HCT116 (cell line): ENCODE data around the gene MICA. TPM values are rescaled to one million over a fixed set of nuclear protein-coding genes. Genes with fewer than 3 reads are reported as not detected.

ENCODE experiments used
- ATAC-seq: fragments of 200-7000 bp; cut with Tn5 transposase; 2 replicates; pipeline ENCODE4 v1.9.1; 2020; ENCODE audit warnings: mild to moderate bottlenecking, moderate library complexity
- BruUV-seq: library from RNA; stranded (reverse); fragments of 400-500 nt; replicated peaks from 2 replicates; lab custom pipeline; 2021; lab: Mats Ljungman, UMichigan
- CTCF ChIA-PET: fragments of 300-600 bp; sonication (Branson Sonifier 250); formaldehyde crosslinking; loops from one replicate; lab custom pipeline; 2021; ENCODE audit warnings: antibody characterized with exemption; lab: Charles Lee
- POLR2A ChIA-PET: fragments of 300-600, 350-600 bp; sonication (Branson Sonifier 250); formaldehyde crosslinking; loops from one replicate; lab custom pipeline; 2021; ENCODE audit warnings: antibody characterized with exemption; lab: Charles Lee
- RAD21 ChIA-PET, 2 experiments: fragments of 300-600 bp; sonication (Branson Sonifier 250); formaldehyde crosslinking; loops; one replicate each; lab custom pipeline; 2023; ENCODE audit warnings: low total read pairs in 2 of 2; ENCODE audit not compliant: uncharacterized antibody in 2 of 2, unreplicated experiment in 2 of 2, low non-redundant PET in 1 of 2; lab: Charles Lee
- DNase-seq: peaks from one replicate; pipeline ENCODE4 v3.0.0-alpha.2; 2010; ENCODE audit warnings: low read depth, low spot score
- H2AFZ ChIP-seq: fragments of 200-600 bp; shearing (Covaris generic), sonication (generic); 2 replicates; pipeline ENCODE4 v1.6.1; 2017; ENCODE audit warnings: low read depth, mixed run types, mixed read lengths, antibody characterized with exemption, low read length; ENCODE audit not compliant: poor library complexity, severe bottlenecking
- H3K27ac ChIP-seq: 2 replicates; pipeline ENCODE4 v1.5.1; 2012; ENCODE audit warnings: low read depth, low read length
- H3K27me3 ChIP-seq: fragments of 200-600 bp; sonication (generic); 2 replicates; pipeline ENCODE4 v1.6.1; 2016; ENCODE audit warnings: mixed run types, low read length, mixed read lengths; ENCODE audit not compliant: insufficient read depth
- H3K36me3 ChIP-seq, 2 experiments: fragments of 200-500 bp in 1 of 2; fragments of 200-600 bp in 1 of 2; sonication (Bioruptor generic) in 1 of 2; sonication (generic) in 1 of 2; 2 replicates each; pipeline versions ENCODE4 v1.5.1 to v1.6.1; 2014 to 2016; ENCODE audit warnings: low read length in 2 of 2, inconsistent platforms in 1 of 2, mixed read lengths in 1 of 2, mixed run types in 1 of 2; ENCODE audit not compliant: insufficient read depth in 2 of 2, control insufficient read depth in 1 of 2
- H3K4me1 ChIP-seq, 2 experiments: fragments of 200-600 bp in 1 of 2; sonication (generic) in 1 of 2; 2 replicates each; pipeline versions ENCODE4 v1.5.1 to v1.6.1; 2012 to 2017; ENCODE audit warnings: low read length in 2 of 2, inconsistent platforms in 1 of 2, mild to moderate bottlenecking in 1 of 2, mixed read lengths in 1 of 2, mixed run types in 1 of 2, moderate library complexity in 1 of 2; ENCODE audit not compliant: insufficient read depth in 2 of 2, control insufficient read depth in 1 of 2
- H3K4me2 ChIP-seq: fragments of 200-600 bp; sonication (generic); 2 replicates; pipeline ENCODE4 v1.6.1; 2017; ENCODE audit warnings: mixed run types, low read length, mixed read lengths
- H3K4me3 ChIP-seq, 2 experiments: fragments of 200-600 bp in 1 of 2; sonication (generic) in 1 of 2; replicated peaks in 1 of 2; 2 replicates each; pipeline ENCODE4 v1.5.1; 2011 to 2016; ENCODE audit warnings: low read length in 2 of 2, control low read depth in 1 of 2, low read depth in 1 of 2, mild to moderate bottlenecking in 1 of 2, mixed read lengths in 1 of 2, mixed run types in 1 of 2
- H3K79me2 ChIP-seq: fragments of 200-600 bp; sonication (generic); 2 replicates; pipeline ENCODE4 v1.6.1; 2017; ENCODE audit warnings: mild to moderate bottlenecking, mixed run types, low read length, moderate library complexity, mixed read lengths; ENCODE audit not compliant: insufficient read depth
- H3K9ac ChIP-seq: fragments of 200-600 bp; sonication (generic); 2 replicates; pipeline ENCODE4 v1.6.1; 2016; ENCODE audit warnings: low read length, mixed read lengths
- H3K9me2 ChIP-seq: fragments of 200-600 bp; sonication (generic), shearing (Covaris generic); 2 replicates; pipeline ENCODE4 v1.6.1; 2017; ENCODE audit warnings: mixed run types, mild to moderate bottlenecking, moderate library complexity; ENCODE audit not compliant: insufficient read depth
- H3K9me3 ChIP-seq, 2 experiments: fragments of 200-500 bp in 1 of 2; fragments of 200-600 bp in 1 of 2; sonication (Bioruptor generic) in 1 of 2; sonication (generic) in 1 of 2; 2 replicates each; pipeline ENCODE4 v1.6.1; 2014 to 2017; ENCODE audit warnings: low read length in 2 of 2, mixed read lengths in 2 of 2, inconsistent platforms in 1 of 2, low read depth in 1 of 2, mild to moderate bottlenecking in 1 of 2, mixed run types in 1 of 2, moderate library complexity in 1 of 2; ENCODE audit not compliant: control insufficient read depth in 1 of 2, insufficient read depth in 1 of 2
- H4K20me1 ChIP-seq: fragments of 200-600 bp; sonication (generic), shearing (Covaris generic); 2 replicates; pipeline ENCODE4 v1.6.1; 2017; ENCODE audit warnings: mixed run types, mild to moderate bottlenecking, moderate library complexity; ENCODE audit not compliant: insufficient read depth
- CBX3 ChIP-seq: IDR thresholded peaks from 2 replicates; pipeline ENCODE4 v1.6.1; 2012; ENCODE audit warnings: low read depth
- EGR1 ChIP-seq: IDR thresholded peaks from 2 replicates; pipeline ENCODE4 v1.6.1; 2012; ENCODE audit warnings: low read depth
- EZH2 ChIP-seq: fragments of 200-600 bp; sonication (generic); IDR thresholded peaks from 2 replicates; pipeline ENCODE4 v1.6.1; 2017; ENCODE audit warnings: antibody characterized with exemption, mixed run types
- POLR2A ChIP-seq: IDR thresholded peaks from 2 replicates; pipeline ENCODE4 v1.7.0; 2011; ENCODE audit warnings: borderline replicate concordance; ENCODE audit not compliant: insufficient read depth, insufficient read length; ENCODE audit errors: extremely low read depth
- RAD21 ChIP-seq: IDR thresholded peaks from 2 replicates; pipeline ENCODE4 v1.6.1; 2012; ENCODE audit warnings: low read depth, mild to moderate bottlenecking
- SIN3A ChIP-seq: IDR thresholded peaks from 2 replicates; pipeline ENCODE4 v1.6.1; 2012; ENCODE audit warnings: low read depth
- ZBTB33 ChIP-seq: IDR thresholded peaks from 2 replicates; pipeline ENCODE4 v1.6.1; 2011; ENCODE audit warnings: mild to moderate bottlenecking, low read length, moderate library complexity; ENCODE audit not compliant: insufficient replicate concordance; ENCODE audit errors: extremely low read depth
- ZNF274 ChIP-seq: fragments of 200-500 bp; sonication (Bioruptor generic); IDR thresholded peaks from 2 replicates; pipeline ENCODE4 v1.6.1; 2014; ENCODE audit warnings: mild to moderate bottlenecking, low read depth, low read length, inconsistent platforms
- intact Hi-C: fragments of 100-400 bp; cut with micrococcal nuclease; formaldehyde crosslinking; loops from 2 replicates; pipeline ENCODE4 v1.10.0; 2022
- total RNA-seq: library from RNA; stranded (reverse); gene quantifications from one replicate; pipeline ENCODE4 v1.2.1, GENCODE V29; 2021; ENCODE audit not compliant: unreplicated experiment
- TF ChIP-seq, protein P1 (sequence below): IDR thresholded peaks from 2 replicates; pipeline ENCODE4 v1.6.1; 2012; ENCODE audit warnings: low read depth
- TF ChIP-seq, protein P2 (sequence below): IDR thresholded peaks from 2 replicates; pipeline ENCODE4 v1.6.1; 2012
- TF ChIP-seq, protein P3 (sequence below): IDR thresholded peaks from 2 replicates; pipeline ENCODE4 v1.6.1; 2012

Gene MICA
- total RNA-seq, 1 experiment from 2014 or later = 24.1 TPM

DNA sequence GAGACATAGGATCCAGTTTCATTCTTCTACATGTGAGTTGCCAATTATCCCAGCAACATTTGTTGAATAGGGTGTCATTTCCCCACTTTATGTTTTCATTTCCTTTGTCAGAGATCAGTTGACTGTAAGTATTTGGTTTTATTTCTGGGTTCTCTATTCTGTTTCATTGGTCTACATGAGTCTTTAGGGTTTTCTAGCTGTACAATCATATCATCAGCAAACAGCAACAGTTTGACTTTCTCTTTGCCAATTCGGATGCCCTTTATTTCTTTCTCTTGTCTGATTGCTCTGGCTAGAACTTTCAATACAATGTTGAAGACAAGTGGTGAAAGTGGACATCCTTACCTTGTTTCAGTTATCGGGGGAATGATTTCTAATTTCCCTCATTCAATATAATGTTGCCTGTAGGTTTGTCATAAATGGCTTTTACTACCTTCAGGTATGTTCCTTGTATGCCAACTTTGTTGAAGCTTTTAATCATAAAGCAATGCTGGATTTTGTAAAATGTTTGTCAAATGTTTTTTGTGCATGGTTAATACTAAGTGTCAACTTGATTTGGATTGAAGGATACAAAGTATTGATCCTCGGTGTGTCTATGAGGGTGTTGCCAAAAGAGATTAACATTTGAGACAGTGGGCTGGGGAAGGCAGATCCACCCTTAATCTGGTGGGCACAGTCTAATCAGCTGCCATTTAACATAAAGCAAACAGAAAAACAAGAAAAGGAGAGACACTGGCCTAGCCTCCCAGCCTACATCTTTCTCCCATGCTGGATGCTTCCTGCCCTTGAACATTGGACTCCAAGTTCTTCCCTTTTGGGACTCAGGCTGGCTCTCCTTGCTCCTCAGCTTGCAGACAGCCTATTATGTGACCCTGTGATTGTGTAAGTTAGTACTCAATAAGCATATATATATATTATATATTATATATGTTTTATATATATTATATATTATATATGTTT lies 23.3 kb downstream of the MICA start:
- Histone ChIP-seq H3K4me3 (no peak overlapping the region), H4K20me1 (no peaks in the 10 kb centered on the region)
- no TSS peak for BruUV-seq
- TF ChIP-seq EZH2 = no peak
- no peak for TF ChIP-seq CBX3
- TF ChIP-seq RAD21 = no peak
- TF ChIP-seq SIN3A = no peak
- TF ChIP-seq POLR2A = no peak
- TF ChIP-seq, protein P1, sequence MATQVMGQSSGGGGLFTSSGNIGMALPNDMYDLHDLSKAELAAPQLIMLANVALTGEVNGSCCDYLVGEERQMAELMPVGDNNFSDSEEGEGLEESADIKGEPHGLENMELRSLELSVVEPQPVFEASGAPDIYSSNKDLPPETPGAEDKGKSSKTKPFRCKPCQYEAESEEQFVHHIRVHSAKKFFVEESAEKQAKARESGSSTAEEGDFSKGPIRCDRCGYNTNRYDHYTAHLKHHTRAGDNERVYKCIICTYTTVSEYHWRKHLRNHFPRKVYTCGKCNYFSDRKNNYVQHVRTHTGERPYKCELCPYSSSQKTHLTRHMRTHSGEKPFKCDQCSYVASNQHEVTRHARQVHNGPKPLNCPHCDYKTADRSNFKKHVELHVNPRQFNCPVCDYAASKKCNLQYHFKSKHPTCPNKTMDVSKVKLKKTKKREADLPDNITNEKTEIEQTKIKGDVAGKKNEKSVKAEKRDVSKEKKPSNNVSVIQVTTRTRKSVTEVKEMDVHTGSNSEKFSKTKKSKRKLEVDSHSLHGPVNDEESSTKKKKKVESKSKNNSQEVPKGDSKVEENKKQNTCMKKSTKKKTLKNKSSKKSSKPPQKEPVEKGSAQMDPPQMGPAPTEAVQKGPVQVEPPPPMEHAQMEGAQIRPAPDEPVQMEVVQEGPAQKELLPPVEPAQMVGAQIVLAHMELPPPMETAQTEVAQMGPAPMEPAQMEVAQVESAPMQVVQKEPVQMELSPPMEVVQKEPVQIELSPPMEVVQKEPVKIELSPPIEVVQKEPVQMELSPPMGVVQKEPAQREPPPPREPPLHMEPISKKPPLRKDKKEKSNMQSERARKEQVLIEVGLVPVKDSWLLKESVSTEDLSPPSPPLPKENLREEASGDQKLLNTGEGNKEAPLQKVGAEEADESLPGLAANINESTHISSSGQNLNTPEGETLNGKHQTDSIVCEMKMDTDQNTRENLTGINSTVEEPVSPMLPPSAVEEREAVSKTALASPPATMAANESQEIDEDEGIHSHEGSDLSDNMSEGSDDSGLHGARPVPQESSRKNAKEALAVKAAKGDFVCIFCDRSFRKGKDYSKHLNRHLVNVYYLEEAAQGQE = no peak
- TF ChIP-seq, protein P2, sequence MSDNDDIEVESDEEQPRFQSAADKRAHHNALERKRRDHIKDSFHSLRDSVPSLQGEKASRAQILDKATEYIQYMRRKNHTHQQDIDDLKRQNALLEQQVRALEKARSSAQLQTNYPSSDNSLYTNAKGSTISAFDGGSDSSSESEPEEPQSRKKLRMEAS = no peak
- no peak for TF ChIP-seq ZBTB33
- TF ChIP-seq ZNF274 = no peak
- TF ChIP-seq EGR1 = no peak
- TF ChIP-seq, protein P3, sequence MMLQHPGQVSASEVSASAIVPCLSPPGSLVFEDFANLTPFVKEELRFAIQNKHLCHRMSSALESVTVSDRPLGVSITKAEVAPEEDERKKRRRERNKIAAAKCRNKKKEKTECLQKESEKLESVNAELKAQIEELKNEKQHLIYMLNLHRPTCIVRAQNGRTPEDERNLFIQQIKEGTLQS = no peak
- TF ChIP-seq, all 23 proteins: peak for 0
- ChIA-PET POLR2A (no interaction called here), RAD21 (no interaction called here), CTCF (no interaction called here)
- Histone ChIP-seq H3K27ac (no peak overlapping the region), H3K9me3 (no peaks in the 10 kb centered on the region), H3K4me2 (no peak overlapping the region), H3K79me2 (no peaks in the 10 kb centered on the region), H3K27me3 (no peaks in the 10 kb centered on the region), H3K4me1 (no peaks in the 10 kb centered on the region), H3K36me3 (no peaks in the 10 kb centered on the region), H3K9me2 (no peaks in the 10 kb centered on the region), H3K9ac (no peak overlapping the region), H2AFZ (no peak overlapping the region)
- ATAC-seq (no peak), DNase-seq (no peak)
- intact Hi-C loops = no loop called here
